Measurements from ENCODE around the gene UBFD1. TPM values are rescaled to one million over a fixed set of nuclear protein-coding genes. Genes with fewer than 3 reads are reported as not detected.

Gene UBFD1
- total and polyA plus RNA-seq, 2 experiments from 2014 or later: 66.9 to 277 TPM

DNA sequence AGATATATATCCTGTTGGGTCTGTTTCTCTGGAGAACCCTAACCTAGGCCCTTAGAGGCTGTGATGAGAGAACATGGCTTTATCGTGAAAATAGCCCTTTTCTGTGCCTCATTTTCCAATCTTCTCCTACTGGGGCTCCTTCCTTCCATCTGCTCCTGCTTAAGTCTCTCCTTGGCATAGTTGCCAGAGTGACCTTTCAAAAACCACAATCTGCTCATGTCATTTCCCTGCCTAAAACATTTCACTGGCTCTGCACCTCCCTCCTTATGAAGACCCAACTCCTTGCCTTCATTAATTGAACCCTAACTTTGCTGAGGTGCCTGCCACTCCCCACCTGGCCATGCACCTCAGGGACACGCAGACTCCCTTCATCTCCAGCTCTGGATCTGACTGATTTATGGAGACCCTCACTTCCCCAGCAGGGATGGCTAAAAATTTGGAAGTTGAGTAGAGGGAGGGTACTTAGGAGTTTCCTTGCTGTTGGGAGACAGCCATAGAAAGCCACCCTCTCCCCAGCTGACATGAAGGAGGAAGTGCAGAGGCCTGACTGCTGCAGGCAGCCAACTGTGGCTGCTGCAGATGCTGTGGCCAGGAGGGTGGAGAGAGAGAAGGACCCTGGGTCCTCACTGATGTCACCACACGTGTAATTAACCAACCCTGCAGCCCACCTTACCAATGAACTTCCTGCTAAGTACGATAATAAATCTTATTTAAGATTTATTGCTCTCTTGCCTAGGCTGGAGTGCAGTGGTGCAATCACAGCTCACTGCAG lies 41.0 kb upstream of the UBFD1 start:
- TF ChIP-seq, protein P1, sequence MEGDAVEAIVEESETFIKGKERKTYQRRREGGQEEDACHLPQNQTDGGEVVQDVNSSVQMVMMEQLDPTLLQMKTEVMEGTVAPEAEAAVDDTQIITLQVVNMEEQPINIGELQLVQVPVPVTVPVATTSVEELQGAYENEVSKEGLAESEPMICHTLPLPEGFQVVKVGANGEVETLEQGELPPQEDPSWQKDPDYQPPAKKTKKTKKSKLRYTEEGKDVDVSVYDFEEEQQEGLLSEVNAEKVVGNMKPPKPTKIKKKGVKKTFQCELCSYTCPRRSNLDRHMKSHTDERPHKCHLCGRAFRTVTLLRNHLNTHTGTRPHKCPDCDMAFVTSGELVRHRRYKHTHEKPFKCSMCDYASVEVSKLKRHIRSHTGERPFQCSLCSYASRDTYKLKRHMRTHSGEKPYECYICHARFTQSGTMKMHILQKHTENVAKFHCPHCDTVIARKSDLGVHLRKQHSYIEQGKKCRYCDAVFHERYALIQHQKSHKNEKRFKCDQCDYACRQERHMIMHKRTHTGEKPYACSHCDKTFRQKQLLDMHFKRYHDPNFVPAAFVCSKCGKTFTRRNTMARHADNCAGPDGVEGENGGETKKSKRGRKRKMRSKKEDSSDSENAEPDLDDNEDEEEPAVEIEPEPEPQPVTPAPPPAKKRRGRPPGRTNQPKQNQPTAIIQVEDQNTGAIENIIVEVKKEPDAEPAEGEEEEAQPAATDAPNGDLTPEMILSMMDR (IDR thresholded peaks at IDR 0.05; ENCODE audit: low read depth, low read length): no peak
- H3K27ac ChIP-seq: no peak overlapping the region
- no peak for DNase-seq (ENCODE audit: low read depth in 1 of 2, low spot score in 1 of 2)
- H3K36me3 ChIP-seq: peaks cover 11% of the 10 kb centered on the region
- H3K9me3 ChIP-seq (ENCODE audit: low read depth): no peaks in the 10 kb centered on the region
- no peaks in the 10 kb centered on the region for H3K4me1 ChIP-seq (ENCODE audit: low read depth)
- H3K27me3 ChIP-seq: no peaks in the 10 kb centered on the region
- no peak overlapping the region for H3K4me3 ChIP-seq

DNA sequence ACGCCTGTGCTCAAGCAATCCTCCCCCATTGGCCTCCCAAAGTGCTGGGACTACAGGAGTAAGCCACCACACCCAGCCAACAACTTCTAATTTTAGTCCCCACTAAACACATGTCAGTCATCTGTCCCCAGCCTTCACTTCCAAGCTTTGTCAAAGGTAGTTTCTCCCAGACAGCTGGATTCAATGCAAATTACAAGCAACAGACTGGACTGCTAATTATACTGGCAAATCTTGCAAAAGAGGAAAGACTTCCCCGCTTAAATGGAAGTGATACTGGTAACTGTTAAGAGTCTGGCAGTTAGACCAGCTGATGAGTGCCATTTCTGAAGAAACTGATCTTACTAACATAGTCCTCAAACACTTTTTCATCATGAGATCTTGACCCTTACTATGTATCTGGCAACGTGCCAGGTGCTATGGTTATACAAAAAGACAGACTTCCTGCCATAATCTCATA lies 39.1 kb upstream of the UBFD1 start:
- TF ChIP-seq, protein P1 (IDR thresholded peaks at IDR 0.05; ENCODE audit: low read depth, low read length): no peak
- no peaks in the 10 kb centered on the region for H3K4me1 ChIP-seq (ENCODE audit: low read depth)
- H3K27me3 ChIP-seq: no peaks in the 10 kb centered on the region
- peak in 1 of 2 donors; percentile 27 for DNase-seq (ENCODE audit: low read depth in 1 of 2, low spot score in 1 of 2)
- H3K4me3 ChIP-seq: no peak overlapping the region
- H3K9me3 ChIP-seq (ENCODE audit: low read depth): no peaks in the 10 kb centered on the region
- H3K27ac ChIP-seq: no peak overlapping the region
- peaks cover 17% of the 10 kb centered on the region for H3K36me3 ChIP-seq

DNA sequence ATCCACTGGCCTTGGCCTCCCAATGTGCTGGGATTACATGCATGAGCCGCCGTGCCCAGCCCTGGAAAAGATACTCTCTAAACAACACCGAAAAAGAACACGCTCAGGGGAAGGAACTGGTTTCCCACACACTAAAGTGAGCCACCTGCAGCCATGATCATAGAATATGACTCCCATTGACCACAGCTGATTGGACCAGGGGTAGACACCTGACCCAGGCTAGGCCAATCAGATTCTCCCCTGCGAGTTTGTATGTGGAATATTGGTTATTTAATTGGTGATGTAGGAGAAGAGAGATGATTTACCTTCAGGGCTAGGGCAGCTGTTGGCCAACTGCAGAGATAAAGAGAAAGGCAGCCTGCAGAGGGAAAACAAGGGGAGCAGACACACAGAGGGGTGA lies 38.2 kb upstream of the UBFD1 start:
- DNase-seq (ENCODE audit: low read depth in 1 of 2, low spot score in 1 of 2): no peak
- TF ChIP-seq, protein P1 (IDR thresholded peaks at IDR 0.05; ENCODE audit: low read depth, low read length): no peak

DNA sequence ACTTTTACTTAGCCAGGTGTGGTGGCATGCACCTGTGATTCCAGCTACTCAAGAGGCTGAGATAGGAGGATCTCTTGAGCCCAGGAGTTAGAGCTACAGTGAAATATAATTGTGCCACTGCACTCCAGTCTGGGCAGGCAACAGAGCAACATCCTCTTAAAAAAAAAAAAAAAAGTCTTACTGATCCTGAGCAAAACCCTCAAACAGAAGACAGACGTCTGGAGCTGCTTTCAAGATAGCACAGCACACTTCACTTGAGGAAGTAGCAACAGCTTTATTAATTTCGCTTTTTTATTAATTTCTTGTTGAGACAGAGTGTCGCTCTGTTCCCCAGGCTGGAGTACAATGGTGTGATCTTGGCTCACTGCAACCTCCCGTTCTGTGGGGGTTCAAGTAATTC lies 37.0 kb upstream of the UBFD1 start:
- no peaks in the 10 kb centered on the region for H3K4me1 ChIP-seq (ENCODE audit: low read depth)
- no peak overlapping the region for H3K27ac ChIP-seq
- no peaks in the 10 kb centered on the region for H3K27me3 ChIP-seq
- H3K9me3 ChIP-seq (ENCODE audit: low read depth): no peaks in the 10 kb centered on the region
- TF ChIP-seq, protein P1 (IDR thresholded peaks at IDR 0.05; ENCODE audit: low read depth, low read length): no peak
- DNase-seq (ENCODE audit: low read depth in 1 of 2, low spot score in 1 of 2): no peak
- peaks cover 21% of the 10 kb centered on the region for H3K36me3 ChIP-seq
- no peak overlapping the region for H3K4me3 ChIP-seq

More for the DNA sequence above, 38.2 kb upstream of the UBFD1 start:
- Histone ChIP-seq H3K27ac (no peak overlapping the region), H3K36me3 (peaks cover 21% of the 10 kb centered on the region), H3K4me1 (ENCODE audit: low read depth) (no peaks in the 10 kb centered on the region), H3K4me3 (no peak overlapping the region), H3K9me3 (ENCODE audit: low read depth) (no peaks in the 10 kb centered on the region), H3K27me3 (no peaks in the 10 kb centered on the region)

DNA sequence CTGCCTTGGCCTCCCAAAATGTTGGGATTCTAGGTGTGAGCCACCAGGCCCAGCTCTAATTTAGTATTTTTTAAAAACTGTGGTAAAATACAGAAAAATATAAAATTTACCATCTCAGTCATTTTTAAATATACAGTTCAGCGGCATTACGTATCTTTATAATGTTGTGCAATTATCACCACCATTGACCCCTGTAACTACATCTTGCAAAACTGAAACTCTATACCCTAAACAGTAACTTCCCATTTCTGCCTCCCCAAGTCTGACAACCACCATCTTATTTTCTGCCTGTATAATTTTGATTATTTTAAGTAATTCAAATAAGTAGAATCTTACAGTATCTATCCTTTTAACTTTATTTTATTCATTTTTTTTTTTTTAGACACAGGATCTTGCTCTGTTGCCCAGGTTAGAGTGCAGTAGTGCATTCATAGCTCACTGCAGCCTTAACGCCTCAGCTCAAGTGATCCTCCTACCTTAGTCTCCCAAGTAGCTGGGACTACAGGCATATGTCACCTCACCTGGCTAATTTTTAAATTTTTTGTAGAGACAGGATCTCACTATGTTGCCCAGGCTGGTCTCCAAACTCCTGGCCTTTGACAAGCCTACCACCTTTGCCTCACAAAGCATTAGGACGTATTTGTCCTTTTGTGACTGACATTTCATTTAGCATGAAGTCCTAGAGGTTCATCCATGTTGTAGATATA lies 36.3 kb upstream of the UBFD1 start:
- H3K27me3 ChIP-seq: no peaks in the 10 kb centered on the region
- DNase-seq (ENCODE audit: low read depth in 1 of 2, low spot score in 1 of 2): no peak
- H3K4me1 ChIP-seq (ENCODE audit: low read depth): no peaks in the 10 kb centered on the region
- H3K27ac ChIP-seq: no peak overlapping the region
- H3K4me3 ChIP-seq: no peak overlapping the region
- TF ChIP-seq, protein P1 (IDR thresholded peaks at IDR 0.05; ENCODE audit: low read depth, low read length): no peak
- no peaks in the 10 kb centered on the region for H3K9me3 ChIP-seq (ENCODE audit: low read depth)
- peaks cover 21% of the 10 kb centered on the region for H3K36me3 ChIP-seq
